Colonic mucosa (tissue), 4 donors: ENCODE measurements around the gene PRR30. TPM values are rescaled to one million over a fixed set of nuclear protein-coding genes. Genes with fewer than 3 reads are reported as not detected.

Experiments
- DNase-seq: peaks from one replicate; pipeline ENCODE4 v3.0.0-alpha.2; 2020
- H3K27ac ChIP-seq: fragments of 200-600 bp; one replicate; pipeline ENCODE4 v1.8.0; 2021
- H3K27me3 ChIP-seq: fragments of 200-600 bp; one replicate; pipeline ENCODE4 v1.8.0; 2021
- H3K36me3 ChIP-seq: fragments of 200-600 bp; one replicate; pipeline ENCODE4 v1.8.0; 2021
- H3K4me1 ChIP-seq: fragments of 200-600 bp; one replicate; pipeline ENCODE4 v1.8.0; 2021; ENCODE audit warnings: mild to moderate bottlenecking
- H3K4me3 ChIP-seq: fragments of 200-600 bp; one replicate; pipeline ENCODE4 v1.8.0; 2021
- H3K9ac ChIP-seq, 2 donors: one replicate each; pipeline ENCODE4 v1.7.0; 2013; ENCODE audit warnings: control low read depth in 2 of 2, low read depth in 2 of 2, low read length in 2 of 2
- H3K9me3 ChIP-seq: fragments of 200-600 bp; one replicate; pipeline ENCODE4 v1.8.0; 2021
- CTCF ChIP-seq: fragments of 200-600 bp; IDR thresholded peaks from one replicate; pipeline ENCODE4 v1.8.0; 2022; ENCODE audit warnings: antibody characterized with exemption, mild to moderate bottlenecking
- intact Hi-C: fragments of 100-400 bp; cut with DNase I; formaldehyde crosslinking; loops from one replicate; pipeline ENCODE4 v1.14.1; 2022
- total RNA-seq, 2 donors: library from RNA; stranded (reverse); fragmentation: NEBNext Ultra II Directional in 1 of 2; extraction: Animal tissue kit (Norgen Biotek cat#: 25700) in 1 of 2; gene quantifications; one replicate each; pipeline ENCODE4 v1.2.1, GENCODE V29; 2021
- donor health status: healthy.
- donor health status: DM: no; HTN: no; CAD: no.
- donor health status: DM: no; HTN: no; CAD: no.

PRR30 gene
- total RNA-seq, 2 donors from 2014 or later, result not detected

DNA sequence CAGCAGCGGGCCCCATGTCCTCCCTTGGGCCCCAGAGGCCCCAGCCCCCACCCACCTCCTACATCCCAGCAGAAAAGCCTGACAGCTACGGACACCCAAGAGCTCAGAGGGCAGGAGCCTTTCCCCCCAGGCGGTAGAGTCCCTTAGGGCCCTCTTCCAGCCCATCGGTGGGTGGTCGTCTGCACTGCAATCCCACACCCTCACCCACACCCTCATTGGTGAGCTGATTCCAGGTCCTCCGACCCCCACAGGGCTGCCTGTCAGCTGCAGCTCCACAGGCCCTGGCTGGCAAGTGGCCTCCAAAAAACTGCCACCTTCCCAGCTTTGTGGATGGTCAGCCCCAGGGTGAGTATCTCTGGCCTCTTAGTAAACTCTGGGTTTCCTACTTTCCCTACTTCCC, 20.1 kb upstream of the PRR30 start:
- intact Hi-C loops, result no loop called here

DNA sequence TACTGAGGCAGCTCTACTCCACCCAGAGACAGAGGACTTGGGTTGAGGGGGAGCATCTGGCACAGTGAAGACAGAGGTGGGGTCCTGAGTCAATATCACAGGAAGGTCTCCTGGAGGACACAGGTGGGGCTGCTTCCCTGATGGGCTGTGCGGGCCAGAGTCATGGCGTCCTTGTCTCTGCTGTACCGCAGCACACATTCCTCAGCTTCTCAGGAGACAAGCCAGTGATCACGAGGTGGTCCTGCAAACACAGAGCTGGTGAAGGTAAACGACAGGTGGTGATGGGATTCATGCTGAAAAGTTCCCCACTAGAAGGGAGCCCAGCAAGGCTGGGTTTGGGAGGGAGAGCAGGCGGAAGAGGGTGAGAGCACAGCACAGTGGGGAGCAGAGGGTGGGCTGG, 19.3 kb upstream of the PRR30 start:
- Histone ChIP-seq H3K9ac (no peak overlapping the region), H3K36me3 (no peaks in the 10 kb centered on the region), H3K4me3 (no peak overlapping the region), H3K27ac (no peak overlapping the region), H3K27me3 (no peaks in the 10 kb centered on the region), H3K9me3 (no peaks in the 10 kb centered on the region), H3K4me1 (no peaks in the 10 kb centered on the region)
- intact Hi-C loops, result no loop called here
- no peak for TF ChIP-seq CTCF
- no peak for DNase-seq

More for the DNA sequence above, 20.1 kb upstream of the PRR30 start:
- no peak overlapping the region for H3K9ac ChIP-seq
- DNase-seq, result no peak
- no peak overlapping the region for H3K27ac ChIP-seq
- H3K9me3 ChIP-seq, result no peaks in the 10 kb centered on the region
- TF ChIP-seq CTCF, result no peak
- no peaks in the 10 kb centered on the region for H3K4me1 ChIP-seq
- no peaks in the 10 kb centered on the region for H3K27me3 ChIP-seq
- H3K36me3 ChIP-seq, result no peaks in the 10 kb centered on the region
- H3K4me3 ChIP-seq, result no peak overlapping the region

DNA sequence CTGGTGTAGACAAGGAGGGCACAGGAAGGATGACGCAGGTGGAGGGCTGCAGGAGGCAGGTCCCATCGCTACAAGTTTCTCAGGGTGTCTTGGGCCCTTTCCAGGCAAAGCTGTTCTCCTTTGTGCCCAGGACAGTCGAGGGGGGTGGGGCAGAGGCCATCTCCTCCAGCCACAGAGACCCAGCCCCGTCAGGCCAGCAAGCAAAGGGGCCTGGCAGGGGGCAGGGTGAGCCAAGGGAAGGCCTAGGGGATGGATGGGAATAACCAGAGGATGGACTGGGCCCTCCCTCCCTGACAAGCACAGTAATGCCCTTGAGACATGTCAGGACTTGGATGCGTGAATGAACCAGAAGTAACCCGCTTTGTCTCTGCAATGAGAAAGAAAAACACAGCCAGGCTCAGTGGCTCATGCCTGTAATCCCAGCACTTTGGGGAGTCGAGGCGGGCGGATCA, 15.9 kb upstream of the PRR30 start:
- H3K9ac ChIP-seq, result no peak overlapping the region
- H3K36me3 ChIP-seq, result no peaks in the 10 kb centered on the region
- H3K27ac ChIP-seq, result no peak overlapping the region
- no peak for DNase-seq
- intact Hi-C loops, result no loop called here
- no peaks in the 10 kb centered on the region for H3K9me3 ChIP-seq
- no peaks in the 10 kb centered on the region for H3K4me1 ChIP-seq
- no peak for TF ChIP-seq CTCF
- no peaks in the 10 kb centered on the region for H3K27me3 ChIP-seq
- no peak overlapping the region for H3K4me3 ChIP-seq

DNA sequence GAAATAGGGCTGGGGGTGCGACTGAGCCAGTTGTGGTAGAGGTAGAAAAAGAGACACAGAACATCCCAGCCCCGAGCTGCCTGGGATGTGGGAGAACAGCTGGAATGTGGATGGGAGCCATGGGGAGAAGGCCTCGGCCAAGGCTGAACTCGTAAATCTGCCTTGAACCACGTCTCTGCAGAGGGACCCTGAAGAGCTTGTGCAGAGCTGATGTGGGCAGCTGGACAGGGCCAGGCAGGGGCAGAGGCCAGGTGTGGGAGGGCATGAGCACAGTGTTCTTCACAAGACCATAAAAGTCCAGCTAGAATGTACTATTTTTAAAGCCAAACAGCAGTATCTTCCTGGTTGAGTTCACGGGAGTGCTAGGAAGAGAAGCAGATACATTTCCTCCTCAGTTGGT, 15.3 kb upstream of the PRR30 start:
- Histone ChIP-seq H3K9ac (no peak overlapping the region), H3K27me3 (no peaks in the 10 kb centered on the region), H3K4me3 (no peak overlapping the region), H3K9me3 (no peaks in the 10 kb centered on the region), H3K4me1 (no peaks in the 10 kb centered on the region), H3K27ac (no peak overlapping the region), H3K36me3 (no peaks in the 10 kb centered on the region)
- DNase-seq, result no peak
- TF ChIP-seq CTCF, result no peak
- intact Hi-C loops, result no loop called here

DNA sequence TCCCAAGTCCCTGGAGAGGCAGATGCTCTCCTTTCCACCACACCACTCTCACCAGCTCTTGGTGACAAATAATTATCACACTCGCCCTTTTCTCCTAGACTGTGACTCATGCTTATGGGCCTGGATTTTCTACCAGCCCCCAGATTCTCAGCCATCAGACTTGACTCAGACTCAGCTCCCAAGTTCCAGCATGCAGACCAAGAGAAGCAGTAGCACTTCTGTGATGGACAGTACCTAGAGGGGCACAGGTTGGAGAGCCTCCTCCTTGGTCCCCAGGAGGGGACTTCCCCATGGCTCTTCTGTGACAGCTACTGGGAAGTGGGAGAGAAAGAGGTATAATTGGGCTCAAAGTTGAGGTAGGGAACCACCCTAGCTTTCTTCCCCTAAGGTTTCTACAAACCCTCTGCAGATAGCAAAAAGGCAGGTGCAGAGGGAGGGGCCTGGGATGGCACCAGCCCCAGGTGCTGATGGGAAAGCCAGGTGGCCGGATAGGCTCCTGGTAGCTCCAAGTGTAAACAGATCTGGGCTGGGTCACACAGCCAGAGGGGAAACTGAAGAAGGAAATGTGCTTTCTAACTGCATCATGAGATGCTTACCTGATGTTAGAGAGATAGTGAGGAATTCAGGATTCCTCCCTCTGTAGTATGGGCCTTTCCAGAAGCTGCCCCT, 13.7 kb upstream of the PRR30 start:
- intact Hi-C loops, result no loop called here
- no peak for TF ChIP-seq CTCF
- Histone ChIP-seq H3K27ac (no peak overlapping the region), H3K9ac (no peak overlapping the region), H3K9me3 (no peaks in the 10 kb centered on the region), H3K27me3 (no peaks in the 10 kb centered on the region), H3K4me1 (no peaks in the 10 kb centered on the region), H3K4me3 (no peak overlapping the region), H3K36me3 (no peaks in the 10 kb centered on the region)
- DNase-seq, result peak; percentile 57
